Astrocyte (in vitro differentiated cells and primary cell): ENCODE measurements around the gene ALOX5.

Experiments used
- EZH2 ChIP-seq: IDR thresholded peaks from 2 replicates; pipeline ENCODE4 v1.6.1; 2012; ENCODE audit warnings: mild to moderate bottlenecking, low read length, inconsistent platforms; ENCODE audit not compliant: insufficient read depth
- TF ChIP-seq, protein P1 (sequence below): IDR thresholded peaks from 2 replicates; pipeline ENCODE4 v1.5.1; 2011; ENCODE audit warnings: low read depth, mild to moderate bottlenecking, inconsistent platforms, low read length, moderate library complexity; ENCODE audit not compliant: insufficient read depth

DNA sequence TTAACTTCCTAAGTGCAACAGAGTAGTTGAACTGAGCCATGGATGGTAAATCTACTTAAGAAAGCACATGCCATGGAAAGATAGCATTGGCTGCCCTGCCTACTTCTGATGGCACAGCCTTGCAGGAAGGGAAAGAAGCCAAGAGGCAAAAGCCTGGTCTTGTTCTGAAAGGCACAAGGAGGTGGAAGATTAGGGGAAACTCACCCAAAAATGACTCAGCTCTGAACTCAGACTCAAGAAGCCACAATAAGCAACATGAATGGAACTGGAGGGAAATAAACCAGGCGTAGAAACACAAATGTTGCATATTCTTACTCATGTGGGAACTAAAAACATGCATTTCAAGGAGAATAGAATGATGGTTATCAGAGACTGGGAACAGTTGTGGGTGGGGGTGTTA, 20.8 kb upstream of the ALOX5 start:
- TF ChIP-seq, protein P1, sequence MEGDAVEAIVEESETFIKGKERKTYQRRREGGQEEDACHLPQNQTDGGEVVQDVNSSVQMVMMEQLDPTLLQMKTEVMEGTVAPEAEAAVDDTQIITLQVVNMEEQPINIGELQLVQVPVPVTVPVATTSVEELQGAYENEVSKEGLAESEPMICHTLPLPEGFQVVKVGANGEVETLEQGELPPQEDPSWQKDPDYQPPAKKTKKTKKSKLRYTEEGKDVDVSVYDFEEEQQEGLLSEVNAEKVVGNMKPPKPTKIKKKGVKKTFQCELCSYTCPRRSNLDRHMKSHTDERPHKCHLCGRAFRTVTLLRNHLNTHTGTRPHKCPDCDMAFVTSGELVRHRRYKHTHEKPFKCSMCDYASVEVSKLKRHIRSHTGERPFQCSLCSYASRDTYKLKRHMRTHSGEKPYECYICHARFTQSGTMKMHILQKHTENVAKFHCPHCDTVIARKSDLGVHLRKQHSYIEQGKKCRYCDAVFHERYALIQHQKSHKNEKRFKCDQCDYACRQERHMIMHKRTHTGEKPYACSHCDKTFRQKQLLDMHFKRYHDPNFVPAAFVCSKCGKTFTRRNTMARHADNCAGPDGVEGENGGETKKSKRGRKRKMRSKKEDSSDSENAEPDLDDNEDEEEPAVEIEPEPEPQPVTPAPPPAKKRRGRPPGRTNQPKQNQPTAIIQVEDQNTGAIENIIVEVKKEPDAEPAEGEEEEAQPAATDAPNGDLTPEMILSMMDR, result no peak
- TF ChIP-seq EZH2, result no peak
